NCI-H748 (cell line): ENCODE data around the gene EML3.
"Not testable (repeated sequence)": the region's sequence is repeated elsewhere in the genome, so short reads cannot be mapped to it uniquely, and the experiment has no call there.

Experiments used
- DNase-seq: peaks from one replicate; lab custom pipeline; 2025; ENCODE audit not compliant: unreplicated experiment; lab: John Stamatoyannopoulos, UW

Gene EML3

DNA sequence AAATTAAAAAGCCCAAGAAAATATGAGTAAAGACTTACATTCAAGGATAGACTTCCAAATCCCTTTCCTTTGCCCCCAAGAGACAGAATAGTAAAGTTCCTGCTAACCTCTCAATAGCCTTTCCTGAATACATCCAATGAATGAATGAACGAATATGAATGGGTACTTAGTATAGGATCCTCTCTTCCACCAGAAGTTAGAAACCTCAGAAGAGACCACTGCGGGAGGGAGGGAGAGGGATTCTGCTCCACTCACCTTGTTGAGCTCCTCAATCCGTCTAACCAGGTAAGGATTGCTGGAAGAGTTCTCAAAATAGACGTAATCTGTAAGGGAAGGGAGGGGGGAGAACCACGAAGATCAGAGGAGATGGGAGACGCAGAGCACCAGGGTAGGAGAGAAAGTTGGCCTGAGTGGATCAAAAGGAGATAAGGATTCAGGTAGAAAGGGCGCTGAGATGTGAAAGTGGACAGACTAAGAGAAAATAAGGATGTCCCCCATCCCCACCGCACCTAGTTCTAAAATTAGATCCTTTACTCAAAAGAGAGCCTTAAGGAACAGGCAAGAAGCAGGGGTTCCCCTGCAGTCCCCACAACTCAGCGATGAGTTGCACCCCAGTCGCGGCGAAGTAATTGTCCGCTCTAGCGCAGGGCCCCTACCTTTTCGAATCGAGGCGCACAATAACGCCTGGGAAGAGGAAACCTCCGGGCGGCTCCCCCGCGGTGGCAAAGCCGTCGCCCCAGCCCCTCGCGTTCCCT is 12.0 kb downstream of the EML3 start:
- DNase-seq = peak; percentile 43

DNA sequence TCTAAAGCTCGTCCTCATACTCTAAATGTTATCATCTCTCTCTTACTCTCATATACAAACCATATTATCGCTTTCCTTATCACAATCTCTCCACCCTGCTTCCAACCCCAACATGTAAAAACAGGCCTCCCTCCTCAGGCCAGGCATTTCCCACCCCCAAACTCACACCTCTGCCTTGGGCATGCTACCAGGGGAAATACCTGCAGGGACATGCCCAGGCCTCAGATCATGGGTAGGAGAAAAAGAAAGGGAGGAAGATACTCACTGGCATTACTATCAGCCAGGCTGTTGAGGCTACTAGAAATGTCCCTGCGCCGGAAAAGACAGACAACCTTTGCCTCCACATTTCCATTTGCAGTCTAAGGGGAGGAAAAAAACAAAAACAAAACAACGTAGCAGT is 12.7 kb downstream of the EML3 start:
- DNase-seq = no peak

- peak; percentile 95 for DNase-seq
Measured at GRCh38 chr11:62599069-62599696, 13.4 kb downstream of the EML3 start.

- no peak for DNase-seq
Measured at GRCh38 chr11:62595124-62595523, 17.5 kb downstream of the EML3 start.

DNA sequence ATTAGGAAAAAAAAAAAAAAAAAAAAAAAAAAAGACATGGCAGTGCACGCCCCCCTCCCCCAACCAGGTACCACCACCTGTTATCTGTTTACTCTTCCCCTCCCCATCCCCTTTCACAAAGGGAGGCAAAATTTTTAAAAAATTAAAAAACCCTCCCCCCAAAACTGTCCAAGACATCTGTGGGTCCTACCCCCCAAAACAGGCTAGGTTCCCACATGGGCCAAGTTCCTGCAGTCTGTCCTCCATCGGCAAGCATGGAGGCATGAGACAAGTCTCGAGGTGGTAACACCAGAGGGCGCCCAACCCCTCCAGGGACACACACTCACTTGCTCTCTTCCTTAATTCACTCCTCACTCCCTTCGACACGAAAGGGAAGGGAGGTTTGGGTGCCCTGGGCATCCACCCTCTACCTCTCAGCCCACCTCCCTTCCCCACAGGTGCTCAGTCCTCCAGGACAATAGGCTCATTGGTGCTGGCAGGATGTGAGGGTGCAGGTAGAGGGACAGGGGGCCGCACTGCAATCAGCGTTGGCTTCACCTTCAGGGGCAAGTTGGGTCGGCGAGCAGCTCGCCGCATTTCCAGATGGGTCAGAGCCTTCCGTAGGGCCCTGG is 19.0 kb downstream of the EML3 start:
- DNase-seq = peak; percentile 81

DNA sequence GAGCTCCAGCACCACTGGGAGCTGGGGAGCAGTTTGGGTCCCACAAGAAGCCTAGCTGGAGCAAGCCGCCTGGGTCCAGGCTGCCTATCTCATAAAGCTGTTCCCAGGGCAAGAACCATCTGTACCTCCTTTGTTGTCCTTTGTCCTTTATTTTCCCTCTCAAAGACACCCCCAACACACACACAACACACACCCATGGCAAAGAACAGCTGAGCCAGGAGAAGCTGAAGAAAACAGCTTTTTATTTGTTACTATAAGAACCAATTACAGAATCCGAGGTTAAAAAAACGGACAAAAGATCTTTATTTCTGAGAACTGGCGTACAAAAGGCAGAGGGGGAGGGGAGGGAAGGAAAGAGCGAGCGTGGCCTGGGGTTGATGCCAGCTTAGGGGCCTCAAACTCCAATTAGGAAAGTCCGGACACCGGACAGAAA is 19.6 kb downstream of the EML3 start:
- no peak for DNase-seq

- no peak for DNase-seq
Measured at GRCh38 chr11:62592146-62592815, 20.3 kb downstream of the EML3 start.

DNA sequence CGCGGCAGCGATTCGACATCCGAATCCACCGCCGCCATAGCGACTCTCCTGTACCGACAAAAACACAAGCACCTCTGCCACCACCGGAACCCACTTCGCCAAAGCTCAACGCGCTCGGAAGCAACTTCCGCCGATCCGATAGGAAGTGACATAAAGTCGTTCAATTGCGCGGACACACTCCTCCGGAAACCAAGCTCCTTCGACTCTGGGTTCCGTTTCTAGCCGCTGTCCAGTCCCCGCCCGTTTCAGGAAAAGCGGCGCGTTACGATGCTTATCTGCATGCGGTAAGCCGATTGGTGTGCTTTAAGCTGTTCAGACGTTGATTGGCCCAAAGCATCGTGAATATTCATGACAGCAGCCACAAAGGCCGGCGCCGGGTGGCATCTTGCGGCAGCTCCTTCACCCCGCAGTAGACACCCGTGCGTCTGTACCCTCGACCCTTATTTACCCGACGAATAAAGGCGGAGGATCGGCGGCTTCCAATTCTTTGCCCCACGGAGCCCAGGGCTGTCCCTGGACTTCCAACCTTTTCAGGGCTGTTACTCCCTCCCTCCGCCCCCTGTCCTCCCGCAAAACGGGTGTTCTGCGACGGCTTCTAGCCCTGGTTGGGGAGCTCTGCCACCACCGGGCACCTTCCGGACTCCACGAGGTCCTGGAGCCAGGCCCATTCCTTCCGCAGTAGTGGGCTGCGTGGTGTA is 21.0 kb downstream of the EML3 start, which contains the start of gene TUT1:
TUT1 (minus strand) TSS at position 76 of the 698 bp plus-strand sequence; CDS start at position 38, 38 bp downstream.
- DNase-seq = peak; percentile 100

DNA sequence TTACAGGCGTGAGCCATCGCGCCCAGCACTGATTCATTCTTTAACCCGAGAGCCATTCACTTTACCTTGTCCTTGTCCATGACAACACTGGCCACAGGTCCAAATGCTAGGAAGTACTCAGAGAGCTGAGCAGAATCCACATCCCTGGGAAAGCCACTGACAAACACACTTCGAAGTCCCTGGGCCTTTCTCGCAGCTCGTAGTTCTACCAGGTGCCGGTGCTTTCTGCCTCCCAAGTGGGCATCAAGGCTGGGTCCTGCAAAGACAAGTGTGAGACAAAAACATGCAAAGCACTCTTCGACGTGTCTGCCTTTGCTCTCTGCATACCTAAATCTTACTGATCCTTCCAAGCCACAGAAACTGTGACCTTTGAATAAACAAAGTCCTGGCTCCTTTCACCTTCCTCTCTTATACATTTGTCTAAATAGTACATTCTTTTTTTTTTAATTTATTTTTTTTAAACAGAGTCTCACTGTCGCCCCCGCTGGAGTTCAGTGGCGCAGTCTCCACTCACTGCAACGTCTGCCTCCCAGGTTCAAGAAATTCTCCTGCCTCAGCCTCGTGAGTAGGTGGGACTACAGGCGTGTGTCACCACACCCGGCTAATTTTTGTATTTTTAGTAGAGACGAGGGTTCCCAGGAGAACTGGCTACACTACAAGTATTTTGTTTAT is 23.5 kb downstream of the EML3 start:
- DNase-seq = no peak

DNA sequence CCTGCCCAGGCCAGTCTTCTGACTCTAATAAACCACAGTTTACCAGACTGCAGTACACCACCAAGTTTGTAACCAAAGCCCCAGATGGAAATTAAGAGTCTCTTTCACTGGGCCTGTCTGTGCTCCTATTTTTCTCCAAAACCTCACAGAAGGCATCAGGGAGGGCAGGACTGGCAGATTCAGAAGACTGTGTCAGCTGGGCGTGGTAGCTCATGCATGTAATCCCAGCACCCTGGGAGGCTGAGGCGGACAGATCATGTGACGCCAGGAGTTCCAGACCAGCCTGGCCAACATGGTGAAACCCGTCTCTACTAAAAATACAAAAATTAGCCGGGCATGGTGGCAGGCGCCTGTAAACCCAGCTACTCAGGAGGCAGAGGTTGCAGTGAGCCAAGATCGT is 27.2 kb downstream of the EML3 start:
- not testable (repeated sequence) for DNase-seq

- DNase-seq = not testable (repeated sequence)
Measured at GRCh38 chr11:62581735-62582134, 30.8 kb downstream of the EML3 start.

- no peak for DNase-seq
Measured at GRCh38 chr11:62580959-62581715, 31.4 kb downstream of the EML3 start.

DNA sequence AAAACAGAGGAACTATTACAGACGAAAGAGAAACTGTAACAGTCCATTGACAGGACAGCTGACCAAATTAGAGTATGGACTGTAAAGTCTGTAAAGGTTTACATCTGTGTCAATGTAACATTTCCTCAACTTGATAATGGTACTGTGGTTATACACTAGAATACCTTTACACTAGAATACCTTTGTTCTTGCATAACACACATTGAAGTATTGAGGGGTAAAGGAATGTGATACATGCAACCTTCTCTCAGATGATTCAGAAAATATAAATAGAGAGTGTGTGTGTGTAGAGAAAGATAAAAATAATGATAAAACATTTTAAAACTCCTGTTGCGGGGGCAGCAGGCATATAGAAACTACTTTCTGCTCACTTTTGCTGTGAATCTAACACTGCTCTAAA is 33.3 kb downstream of the EML3 start:
- DNase-seq = no peak

DNA sequence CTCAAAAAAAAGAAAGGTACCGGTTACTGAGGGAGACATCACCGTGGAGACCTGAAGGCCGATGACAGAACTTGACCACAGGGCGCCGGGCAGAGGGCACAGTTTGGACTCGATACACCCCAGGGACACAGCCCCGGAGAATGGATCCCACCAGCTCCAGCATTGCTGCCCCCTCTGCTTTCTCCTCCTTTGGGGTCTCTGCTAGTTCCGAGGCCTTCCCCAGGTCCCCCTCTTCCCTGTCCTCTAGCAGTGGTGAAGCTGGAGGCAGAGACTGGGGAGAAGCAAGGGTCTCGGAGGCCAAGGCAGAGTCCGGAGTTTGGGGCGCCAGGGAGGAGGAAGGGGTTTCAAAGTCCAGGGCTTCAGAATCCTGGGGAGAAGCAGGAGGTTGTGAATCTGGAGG is 34.0 kb downstream of the EML3 start:
- DNase-seq = no peak

DNA sequence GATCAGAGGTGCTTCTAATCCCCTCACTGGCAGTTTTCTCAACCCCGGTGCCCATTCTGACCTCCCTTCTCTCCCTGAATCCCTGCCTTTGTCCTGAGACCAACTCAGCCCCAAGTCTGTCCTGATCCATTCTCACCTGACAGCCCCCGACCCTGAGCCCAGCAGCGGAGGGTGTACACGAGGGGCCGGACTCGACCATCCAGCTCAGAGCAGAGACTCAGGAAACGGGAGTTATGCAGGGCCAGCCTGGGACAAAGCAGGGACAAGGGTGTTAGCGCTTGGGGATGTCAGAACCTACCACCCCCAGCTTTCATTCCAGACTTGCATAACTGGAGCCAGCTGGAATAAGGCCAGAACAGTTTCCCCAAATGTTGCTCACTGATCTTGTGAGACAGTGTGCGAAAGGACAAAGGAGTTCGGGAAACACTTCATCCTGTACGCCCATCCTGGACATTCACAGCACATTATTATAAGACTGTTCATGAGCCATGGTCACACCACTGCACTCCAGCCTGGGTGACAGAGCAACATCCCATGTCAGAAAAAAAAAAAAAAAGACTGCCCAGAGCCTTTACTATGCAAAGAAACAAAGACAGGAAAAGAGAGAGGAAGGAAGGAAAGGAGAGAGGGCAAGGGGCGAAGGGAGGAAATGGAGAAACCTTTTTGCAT is 35.4 kb downstream of the EML3 start:
- DNase-seq = no peak

- DNase-seq = no peak
Measured at GRCh38 chr11:62575837-62576236, 36.7 kb downstream of the EML3 start.

GRCh38 chr11:62575156-62575555 is 37.4 kb downstream of the EML3 start:
- DNase-seq = no peak

GRCh38 chr11:62574363-62575071 is 38.1 kb downstream of the EML3 start:
- DNase-seq = peak; percentile 64
